Stimulated activated CD8-positive, alpha-beta memory T cell treated with anti-CD3 and anti-CD28 coated beads, Interleukin-2, amount 100 ng/mL, for 1 hour (primary cell): ENCODE measurements around the gene FBXL2.

Experiments
- DNase-seq, 2 donors: peaks; one replicate each; pipeline ENCODE4 v3.0.0-alpha.2; 2020; ENCODE audit warnings: low read depth in 2 of 2

The FBXL2 gene

DNA sequence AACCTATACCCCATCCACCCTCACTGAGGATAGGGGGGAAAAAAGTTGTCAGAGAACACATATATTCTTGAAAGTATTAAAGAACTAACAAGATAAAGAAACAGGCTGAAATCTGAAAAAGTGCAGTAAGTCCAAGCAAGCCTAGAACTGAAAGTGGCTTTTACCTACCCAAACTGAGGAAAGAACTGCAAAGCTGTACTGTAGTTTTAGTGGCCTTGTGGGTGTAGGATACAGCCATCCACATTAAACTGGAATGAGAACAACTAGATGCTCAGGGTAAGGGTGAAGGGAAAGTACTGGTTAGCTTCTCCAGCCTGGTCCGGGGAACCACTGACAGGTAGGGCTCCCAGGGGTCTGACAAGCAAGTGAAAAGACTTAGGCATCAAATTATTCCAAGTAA is 152.8 kb downstream of the FBXL2 start:
- DNase-seq = no peak

DNA sequence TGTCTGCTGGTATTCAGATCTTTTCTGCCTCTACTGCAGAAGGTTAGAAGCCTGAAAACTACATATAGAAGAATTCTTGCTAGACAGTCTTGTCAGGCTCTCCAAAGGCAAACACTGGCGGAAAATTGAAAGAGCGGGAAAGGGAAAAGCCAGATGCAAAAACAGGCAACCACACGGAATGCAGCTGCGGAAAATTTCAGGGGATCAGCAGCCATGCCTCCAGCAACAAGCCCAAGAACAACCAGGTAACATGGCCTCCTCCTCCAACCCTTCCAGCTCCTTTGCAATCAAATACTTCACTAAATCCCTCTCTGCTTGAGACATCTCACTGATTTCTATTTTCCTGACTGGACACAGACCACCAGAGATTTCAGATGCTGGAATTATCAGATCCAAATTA is 153.3 kb downstream of the FBXL2 start:
- DNase-seq = no peak

DNA sequence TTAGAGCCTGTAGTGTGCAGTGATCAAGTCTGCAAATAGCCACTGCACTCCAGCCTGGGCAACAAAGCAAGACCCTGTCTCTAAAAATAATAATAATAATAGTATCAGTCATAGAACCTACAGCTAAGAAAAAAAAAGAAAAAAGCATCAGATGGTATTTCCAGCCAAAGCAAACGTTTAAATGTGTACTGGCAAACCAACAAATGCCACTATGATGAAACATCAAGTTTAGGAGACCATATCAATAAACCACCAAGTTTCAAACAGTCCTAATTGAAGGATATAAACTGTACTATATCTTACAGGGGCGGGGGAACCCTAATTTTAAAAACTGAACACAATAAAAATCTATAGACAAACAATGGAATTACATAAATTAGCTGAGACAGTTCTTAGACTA is 156.6 kb downstream of the FBXL2 start:
- no peak for DNase-seq
